Measurements from ENCODE around the gene TDRD9.

DNA sequence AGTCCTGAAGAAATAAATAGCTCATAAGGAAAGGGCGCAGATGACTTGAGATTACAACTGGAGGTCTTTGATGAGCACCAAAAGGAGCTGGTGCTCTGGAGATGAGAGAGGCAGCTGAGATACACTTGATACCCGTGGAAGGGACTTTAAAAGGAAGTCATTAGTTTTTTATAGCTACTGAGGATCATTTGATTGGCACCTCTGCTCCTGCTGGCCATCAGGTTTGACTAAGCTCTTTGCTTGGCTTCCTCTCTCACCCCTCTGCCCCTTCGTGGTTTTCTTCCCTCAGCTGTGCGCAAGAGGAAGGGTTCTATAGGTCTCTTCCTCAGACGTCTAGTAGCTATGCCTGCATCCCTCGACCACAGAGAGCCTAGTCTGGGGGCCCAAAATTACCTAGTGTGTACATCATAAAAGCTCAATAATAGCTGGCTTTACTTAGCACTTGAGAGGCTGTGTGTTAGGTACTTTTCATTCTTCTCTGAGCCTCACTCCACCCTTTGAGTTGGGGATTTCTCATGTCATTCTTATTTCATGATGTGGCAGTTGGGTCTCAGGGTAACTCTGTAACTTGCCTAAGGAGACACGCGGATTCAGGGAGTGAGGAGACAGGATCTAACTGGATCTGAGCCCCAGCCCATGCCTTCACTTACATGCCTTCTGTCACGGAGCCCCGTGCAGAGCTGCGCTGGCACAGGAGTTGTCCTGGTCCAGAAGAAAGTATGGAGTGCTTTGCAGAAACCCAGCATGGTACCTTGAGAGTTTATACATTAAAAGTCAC lies 88.8 kb downstream of the TDRD9 start:
- TF ChIP-seq, protein P1, sequence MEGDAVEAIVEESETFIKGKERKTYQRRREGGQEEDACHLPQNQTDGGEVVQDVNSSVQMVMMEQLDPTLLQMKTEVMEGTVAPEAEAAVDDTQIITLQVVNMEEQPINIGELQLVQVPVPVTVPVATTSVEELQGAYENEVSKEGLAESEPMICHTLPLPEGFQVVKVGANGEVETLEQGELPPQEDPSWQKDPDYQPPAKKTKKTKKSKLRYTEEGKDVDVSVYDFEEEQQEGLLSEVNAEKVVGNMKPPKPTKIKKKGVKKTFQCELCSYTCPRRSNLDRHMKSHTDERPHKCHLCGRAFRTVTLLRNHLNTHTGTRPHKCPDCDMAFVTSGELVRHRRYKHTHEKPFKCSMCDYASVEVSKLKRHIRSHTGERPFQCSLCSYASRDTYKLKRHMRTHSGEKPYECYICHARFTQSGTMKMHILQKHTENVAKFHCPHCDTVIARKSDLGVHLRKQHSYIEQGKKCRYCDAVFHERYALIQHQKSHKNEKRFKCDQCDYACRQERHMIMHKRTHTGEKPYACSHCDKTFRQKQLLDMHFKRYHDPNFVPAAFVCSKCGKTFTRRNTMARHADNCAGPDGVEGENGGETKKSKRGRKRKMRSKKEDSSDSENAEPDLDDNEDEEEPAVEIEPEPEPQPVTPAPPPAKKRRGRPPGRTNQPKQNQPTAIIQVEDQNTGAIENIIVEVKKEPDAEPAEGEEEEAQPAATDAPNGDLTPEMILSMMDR (IDR thresholded peaks at IDR 0.05 in 4 of 5, conservative IDR thresholded peaks at IDR 0.05 in 1 of 5), result no peak
- TF ChIP-seq POLR2A (IDR thresholded peaks at IDR 0.05), result no peak
